Stimulated activated effector memory CD8-positive, alpha-beta T cell treated with anti-CD3 and anti-CD28 coated beads, Interleukin-12 subunit alpha, Interleukin-12 subunit beta, amount 100 ng/mL, for 72 hours (primary cell): Measurements from ENCODE around the gene COX20.
A peak's percentile ranks its signal among the peaks of the same experiment; 100 is the strongest.
"Not testable (repeated sequence)": the region's sequence is repeated elsewhere in the genome, so short reads cannot be mapped to it uniquely, and the experiment has no call there.

Experiments used
- ATAC-seq: fragments of 150-1000 bp; cut with Tn5 transposase; 2 replicates; pipeline ENCODE4 v1.10.0; 2021
- DNase-seq, 2 donors: peaks; one replicate each; pipeline ENCODE4 v3.0.0; 2021 to 2022; ENCODE audit warnings: low spot score in 2 of 2
- H3K27ac Mint-ChIP-seq: one replicate; pipeline ENCODE4 v1.8.0; 2022; ENCODE audit warnings: mild to moderate bottlenecking, mixed read lengths
- H3K36me3 Mint-ChIP-seq: one replicate; pipeline ENCODE4 v1.8.0; 2022; ENCODE audit warnings: mild to moderate bottlenecking, mixed read lengths
- H3K4me1 Mint-ChIP-seq: one replicate; pipeline ENCODE4 v1.8.0; 2022; ENCODE audit warnings: mixed read lengths
- H3K4me3 Mint-ChIP-seq: one replicate; pipeline ENCODE4 v1.8.0; 2022; ENCODE audit warnings: mild to moderate bottlenecking, mixed read lengths
- H3K9me3 Mint-ChIP-seq: one replicate; pipeline ENCODE4 v1.8.0; 2022; ENCODE audit warnings: mixed read lengths

COX20 gene

DNA sequence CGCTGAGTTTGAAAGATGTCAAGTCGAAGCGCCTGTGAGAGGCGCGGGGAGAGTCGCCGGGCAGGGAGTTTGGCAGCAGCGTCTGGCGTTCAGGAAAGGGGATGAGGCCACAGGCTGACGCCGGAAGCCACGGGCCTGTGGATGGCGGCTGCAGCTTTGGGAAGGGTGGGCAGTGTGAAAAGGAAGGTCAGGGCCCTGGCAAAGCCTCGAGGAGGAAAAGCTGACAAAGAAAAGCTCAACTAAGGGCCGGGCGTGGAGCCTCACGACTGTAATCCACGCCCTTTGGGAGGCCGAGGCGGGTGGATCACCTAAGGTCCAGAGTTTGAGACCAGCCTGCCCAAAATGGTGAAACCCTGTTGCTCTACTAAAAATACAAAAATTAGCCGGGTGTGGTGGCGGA lies 25.2 kb upstream of the COX20 start:
- Mint-ChIP-seq H3K4me3 (no peak overlapping the region), H3K4me1 (peaks cover 8% of the 10 kb centered on the region), H3K9me3 (no peaks in the 10 kb centered on the region), H3K27ac (peak overlapping the region; percentile 70), H3K36me3 (no peaks in the 10 kb centered on the region)
- no peak for DNase-seq
- no peak for ATAC-seq

DNA sequence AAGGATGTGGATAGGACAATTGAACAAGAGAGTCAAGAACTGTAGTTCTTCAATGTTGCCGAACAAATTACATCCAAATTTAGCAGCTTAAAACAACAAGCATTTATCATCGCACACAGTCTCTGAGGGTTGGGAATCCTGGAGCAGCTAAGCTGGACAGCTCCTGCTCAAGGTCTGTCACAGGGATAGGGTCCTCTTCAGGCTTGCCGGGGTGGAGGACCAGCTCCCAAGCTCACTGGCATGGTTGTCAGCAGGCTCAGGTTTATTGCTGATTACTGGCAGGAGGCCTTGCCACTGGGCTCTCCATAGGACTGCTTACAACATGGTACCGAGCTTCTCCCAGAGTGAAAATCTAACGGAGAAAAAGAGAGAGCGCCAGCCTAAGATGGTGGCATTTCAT lies 22.1 kb upstream of the COX20 start:
- Mint-ChIP-seq H3K27ac (no peak overlapping the region), H3K36me3 (no peaks in the 10 kb centered on the region), H3K4me1 (peaks cover 8% of the 10 kb centered on the region), H3K4me3 (no peak overlapping the region), H3K9me3 (no peaks in the 10 kb centered on the region)
- DNase-seq (no peak), ATAC-seq (no peak)

DNA sequence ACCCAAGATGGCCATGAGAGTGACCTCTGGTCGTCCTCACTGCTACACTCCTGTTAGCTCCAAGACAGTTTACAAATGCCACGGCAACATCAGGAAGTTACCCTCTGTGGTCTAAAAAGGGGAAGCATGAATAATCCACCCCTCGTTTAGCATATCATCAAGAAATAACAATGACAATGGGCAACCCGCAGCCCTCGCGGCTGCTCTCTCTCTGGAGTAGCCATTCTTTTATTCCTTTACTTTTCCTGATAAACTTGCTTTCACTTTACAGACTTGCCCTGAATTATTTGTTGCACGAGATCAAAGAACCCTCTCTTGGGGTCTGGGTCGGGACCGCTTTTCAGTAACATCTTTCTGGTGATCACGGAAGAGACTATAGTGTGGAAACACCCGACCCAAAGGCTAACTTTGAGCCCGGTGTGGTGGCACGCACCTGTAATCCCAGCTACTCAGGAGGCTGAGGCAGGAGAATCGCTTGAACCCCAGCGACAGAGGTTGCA lies 19.8 kb upstream of the COX20 start:
- Mint-ChIP-seq H3K4me3 (no peak overlapping the region), H3K4me1 (peaks cover 8% of the 10 kb centered on the region), H3K27ac (no peak overlapping the region), H3K36me3 (no peaks in the 10 kb centered on the region), H3K9me3 (no peaks in the 10 kb centered on the region)
- no peak for ATAC-seq
- no peak for DNase-seq

DNA sequence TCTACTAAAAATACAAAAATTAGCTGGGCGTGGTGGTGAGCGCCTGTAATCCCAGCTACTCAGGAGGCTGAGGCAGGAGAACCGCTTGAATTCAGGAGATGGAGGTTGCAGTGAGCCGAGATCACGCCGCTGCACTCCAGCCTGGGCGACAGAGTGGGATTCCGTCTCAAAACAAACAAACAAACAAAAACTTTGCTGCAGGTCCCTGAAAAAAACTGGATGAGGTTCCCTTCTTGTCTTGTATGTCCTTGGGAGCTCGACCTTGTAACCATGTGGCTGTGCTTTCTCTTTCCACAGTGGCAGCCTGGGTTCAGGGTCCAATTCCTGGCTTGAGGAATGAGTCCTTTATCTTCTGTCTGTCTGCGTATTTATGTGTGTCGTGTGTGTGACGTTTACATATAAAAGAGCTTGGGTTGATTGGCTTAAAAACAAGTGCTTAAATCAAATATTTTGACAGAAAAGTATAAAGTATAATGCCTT lies 18.0 kb upstream of the COX20 start:
- Mint-ChIP-seq H3K4me3 (no peak overlapping the region), H3K27ac (no peak overlapping the region), H3K9me3 (no peaks in the 10 kb centered on the region), H3K4me1 (peaks cover 8% of the 10 kb centered on the region), H3K36me3 (no peaks in the 10 kb centered on the region)
- ATAC-seq (no peak), DNase-seq (no peak)

DNA sequence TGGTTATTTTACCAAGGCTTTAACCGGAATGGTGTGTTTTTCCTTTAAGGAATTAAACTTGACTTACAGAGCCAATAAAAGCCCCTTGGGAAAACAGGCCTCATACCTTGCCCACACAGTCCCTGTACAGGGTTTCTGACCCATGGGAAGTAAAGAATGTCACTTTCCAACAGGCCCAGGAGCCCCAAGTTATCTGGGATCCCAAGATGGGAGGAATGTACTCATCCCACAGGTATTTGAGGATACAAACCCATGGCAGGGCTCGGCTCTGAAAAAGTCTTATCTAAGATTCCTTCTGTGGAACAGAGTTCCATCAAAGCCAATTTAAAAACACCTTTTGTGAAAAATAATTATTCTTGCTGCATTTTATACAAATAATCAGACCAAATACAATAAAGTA lies 15.3 kb upstream of the COX20 start:
- no peaks in the 10 kb centered on the region for H3K4me1 Mint-ChIP-seq
- H3K36me3 Mint-ChIP-seq, result no peaks in the 10 kb centered on the region
- ATAC-seq, result no peak
- no peak overlapping the region for H3K4me3 Mint-ChIP-seq
- H3K27ac Mint-ChIP-seq, result no peak overlapping the region
- no peak for DNase-seq
- no peaks in the 10 kb centered on the region for H3K9me3 Mint-ChIP-seq

DNA sequence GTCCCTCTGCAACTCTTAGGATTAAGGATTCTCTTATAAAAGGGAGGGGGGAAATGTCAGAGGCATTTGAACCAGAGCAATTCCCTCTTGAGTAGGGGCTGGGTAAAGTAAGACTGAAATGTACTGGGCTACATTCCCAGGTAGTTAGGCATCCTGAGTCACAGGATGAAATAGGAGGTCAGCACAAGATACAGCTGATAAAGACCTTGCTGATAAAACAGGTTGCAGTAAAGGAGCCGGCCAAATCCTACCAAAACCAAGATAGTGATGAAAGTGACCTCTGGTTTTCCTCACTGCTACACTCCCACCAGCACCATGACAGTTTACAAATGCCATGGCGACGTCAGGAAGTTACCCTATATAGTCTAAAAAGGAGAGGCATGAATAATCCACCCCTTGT lies 14.3 kb upstream of the COX20 start:
- DNase-seq (no peak), ATAC-seq (no peak)
- no peaks in the 10 kb centered on the region for H3K36me3 Mint-ChIP-seq
- no peak overlapping the region for H3K27ac Mint-ChIP-seq
- no peaks in the 10 kb centered on the region for H3K4me1 Mint-ChIP-seq
- no peaks in the 10 kb centered on the region for H3K9me3 Mint-ChIP-seq
- no peak overlapping the region for H3K4me3 Mint-ChIP-seq

DNA sequence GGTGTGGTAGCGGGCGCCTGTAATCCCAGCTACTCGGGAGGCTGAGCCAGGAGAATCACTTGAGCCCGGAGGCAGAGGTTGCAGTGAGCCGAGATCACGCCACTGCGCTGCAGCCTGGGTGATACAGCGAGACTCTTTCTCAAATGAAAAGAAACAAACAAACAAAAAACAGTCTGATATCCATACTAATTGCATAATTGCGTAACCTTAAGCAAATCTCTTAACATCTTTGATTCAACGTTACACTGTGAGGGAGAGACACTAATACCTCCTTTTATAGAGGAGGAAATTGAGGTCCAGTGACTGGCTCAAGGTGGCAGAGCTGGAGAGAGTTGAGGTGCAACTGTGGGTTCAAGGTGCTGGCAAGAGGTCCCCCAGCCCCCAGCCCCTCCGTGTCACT lies 12.6 kb upstream of the COX20 start:
- no peaks in the 10 kb centered on the region for H3K4me1 Mint-ChIP-seq
- no peak for ATAC-seq
- no peaks in the 10 kb centered on the region for H3K9me3 Mint-ChIP-seq
- no peak overlapping the region for H3K27ac Mint-ChIP-seq
- no peak for DNase-seq
- H3K4me3 Mint-ChIP-seq, result no peak overlapping the region
- no peaks in the 10 kb centered on the region for H3K36me3 Mint-ChIP-seq

DNA sequence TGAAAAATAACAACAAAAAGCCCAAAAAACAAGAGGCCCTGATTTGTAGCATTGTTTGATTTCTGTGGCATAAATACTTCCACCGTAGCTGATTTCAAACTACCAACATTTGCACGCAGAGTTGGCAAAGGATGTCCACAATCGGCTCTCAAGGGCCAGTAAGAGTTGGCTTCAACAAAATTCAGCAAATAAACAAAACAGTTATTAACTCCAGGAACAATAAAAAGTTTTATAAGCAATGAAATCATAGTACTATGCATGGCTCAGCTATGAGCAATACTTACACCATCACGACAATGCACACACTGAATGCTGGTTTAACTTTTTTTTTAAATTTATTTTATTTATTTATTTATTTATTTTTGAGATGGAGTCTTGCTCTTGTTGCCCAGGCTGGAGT lies 8.7 kb upstream of the COX20 start:
- DNase-seq, result no peak
- ATAC-seq, result no peak
- Mint-ChIP-seq H3K4me1 (no peaks in the 10 kb centered on the region), H3K4me3 (no peak overlapping the region), H3K36me3 (no peaks in the 10 kb centered on the region), H3K9me3 (no peaks in the 10 kb centered on the region), H3K27ac (no peak overlapping the region)

DNA sequence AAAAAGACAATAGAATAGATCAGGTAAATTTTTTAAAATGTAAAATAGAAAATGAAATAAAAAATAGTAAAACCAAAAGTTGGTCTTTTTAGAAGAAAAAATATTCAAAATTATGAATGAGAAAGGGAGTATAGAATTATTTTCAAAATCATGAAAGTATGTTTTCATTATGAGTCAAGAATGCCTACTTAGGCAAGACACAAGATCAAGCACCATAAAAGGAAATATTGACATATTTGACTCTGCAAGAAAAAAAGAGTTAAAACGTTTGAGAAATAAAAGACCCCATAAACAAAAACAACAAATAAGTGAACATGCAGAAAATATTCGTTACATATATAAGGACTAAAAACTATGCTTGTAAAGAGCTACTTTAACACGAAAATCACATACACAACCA lies 4.8 kb upstream of the COX20 start:
- no peak for DNase-seq
- Mint-ChIP-seq H3K4me3 (no peak overlapping the region), H3K4me1 (no peaks in the 10 kb centered on the region)

DNA sequence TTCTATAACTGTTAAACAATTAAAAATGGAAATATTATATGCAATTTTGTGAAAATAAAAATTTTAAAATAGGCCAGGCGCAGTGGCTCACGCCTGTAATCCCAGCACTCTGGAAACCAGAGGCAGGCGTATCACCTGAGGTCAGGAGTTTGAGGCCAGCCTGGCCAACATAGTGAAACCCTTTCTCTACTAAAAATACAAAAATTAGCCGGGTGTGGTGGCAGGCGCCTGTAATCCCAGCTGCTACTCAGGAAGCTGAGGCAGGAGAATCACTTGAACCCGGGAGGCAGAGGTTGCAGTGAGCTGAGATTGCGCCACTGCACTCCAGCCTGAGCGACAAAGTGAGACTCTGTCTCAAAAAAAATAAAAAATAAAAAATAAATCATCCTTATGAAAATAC lies 2.2 kb upstream of the COX20 start:
- not testable (repeated sequence) for ATAC-seq, DNase-seq, H3K4me1 Mint-ChIP-seq, H3K9me3 Mint-ChIP-seq
- H3K36me3 Mint-ChIP-seq, result peaks cover 45% of the 10 kb centered on the region
- H3K27ac Mint-ChIP-seq, result peak overlapping the region; percentile 96
- H3K4me3 Mint-ChIP-seq, result peak overlapping the region; percentile 83

More for the DNA sequence above, 4.8 kb upstream of the COX20 start:
- no peaks in the 10 kb centered on the region for H3K9me3 Mint-ChIP-seq
- H3K27ac Mint-ChIP-seq, result no peak overlapping the region
- ATAC-seq, result no peak
- H3K36me3 Mint-ChIP-seq, result peaks cover 19% of the 10 kb centered on the region

DNA sequence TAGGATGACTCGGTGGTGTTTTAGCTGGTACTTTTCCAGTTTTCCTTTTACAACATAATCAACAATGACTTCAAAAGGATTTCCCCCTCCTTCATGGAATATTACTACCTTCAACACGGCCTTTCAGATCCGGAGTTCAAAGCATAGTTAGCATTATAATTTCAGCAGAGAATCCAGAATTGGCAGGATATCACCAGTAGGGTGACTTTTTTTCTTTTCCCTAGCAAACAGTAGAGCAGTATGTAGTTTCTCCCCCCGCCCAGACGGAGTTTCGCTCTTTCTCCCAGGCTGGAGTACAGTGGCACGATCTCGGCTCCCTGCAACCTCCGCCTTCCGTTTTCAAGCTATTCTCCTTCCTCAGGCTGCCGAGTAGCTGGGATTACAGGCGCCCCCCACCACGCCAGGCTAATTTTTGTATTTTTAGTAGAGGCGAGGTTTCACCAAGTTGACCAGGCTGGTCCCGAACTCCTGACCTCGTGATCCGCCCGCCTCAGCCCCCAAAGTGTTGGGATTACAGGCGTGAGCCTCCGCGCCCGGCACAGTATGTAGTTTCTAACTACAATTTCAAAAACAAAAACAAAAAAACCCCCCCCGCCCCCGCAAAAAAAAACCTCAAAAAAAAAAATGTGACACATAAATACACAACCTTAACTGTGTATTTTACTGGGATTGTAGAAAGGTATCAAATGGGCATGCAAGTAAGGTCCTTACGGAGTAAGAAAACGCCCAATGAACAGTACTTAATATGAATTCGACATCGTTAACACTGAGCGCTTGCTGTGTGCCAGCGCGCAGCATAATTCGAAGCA lies 1.5 kb upstream of the COX20 start:
- peak overlapping the region; percentile 96 for H3K27ac Mint-ChIP-seq
- peaks cover 52% of the 10 kb centered on the region for H3K36me3 Mint-ChIP-seq
- peak; percentile 2 for ATAC-seq
- H3K9me3 Mint-ChIP-seq, result no peaks in the 10 kb centered on the region
- peak overlapping the region; percentile 83 for H3K4me3 Mint-ChIP-seq
- peaks cover 16% of the 10 kb centered on the region for H3K4me1 Mint-ChIP-seq
- peak; percentile 21 to 75 for DNase-seq

DNA sequence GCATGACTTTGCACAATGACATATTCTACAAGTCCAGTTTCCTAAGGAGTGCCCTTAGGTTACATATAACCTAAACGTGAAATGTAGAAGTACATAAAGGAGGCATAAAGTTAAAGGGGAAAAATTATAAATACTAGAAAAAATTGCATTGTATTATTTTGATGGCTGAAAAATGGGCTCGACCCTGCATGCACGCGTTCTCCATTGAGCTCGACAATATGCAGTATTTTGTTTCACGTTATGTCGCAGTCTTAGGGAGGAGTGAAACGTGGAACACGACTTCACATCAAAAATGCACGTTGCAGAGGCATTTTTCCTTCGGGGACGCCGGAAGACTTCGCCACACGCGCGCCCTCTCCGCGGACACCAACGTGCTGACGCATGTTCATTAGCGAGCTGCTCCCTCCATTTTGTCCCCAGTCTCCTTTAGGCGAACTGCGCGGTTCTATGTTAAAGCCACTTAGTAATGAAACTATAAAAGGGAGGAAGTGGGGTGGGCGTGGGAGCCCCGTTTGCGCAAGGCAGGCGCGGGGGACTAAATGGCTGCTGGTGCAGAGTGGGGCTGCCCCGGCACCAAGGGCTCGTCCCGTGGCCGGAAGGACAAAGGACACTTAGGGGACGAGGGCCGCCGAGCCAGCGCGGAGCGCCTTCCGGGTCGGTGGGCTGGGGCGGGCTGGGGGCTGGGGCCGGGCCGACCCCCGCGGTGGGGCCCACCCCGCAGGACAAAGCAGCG lies 749 bp upstream of the COX20 start:
- peak in 1 of 2 donors; percentile 96 for DNase-seq
- Mint-ChIP-seq H3K4me3 (peak overlapping the region; percentile 83), H3K9me3 (no peaks in the 10 kb centered on the region), H3K36me3 (peaks cover 58% of the 10 kb centered on the region), H3K4me1 (peaks cover 21% of the 10 kb centered on the region), H3K27ac (peak overlapping the region; percentile 96)
- peak; percentile 87 for ATAC-seq

DNA sequence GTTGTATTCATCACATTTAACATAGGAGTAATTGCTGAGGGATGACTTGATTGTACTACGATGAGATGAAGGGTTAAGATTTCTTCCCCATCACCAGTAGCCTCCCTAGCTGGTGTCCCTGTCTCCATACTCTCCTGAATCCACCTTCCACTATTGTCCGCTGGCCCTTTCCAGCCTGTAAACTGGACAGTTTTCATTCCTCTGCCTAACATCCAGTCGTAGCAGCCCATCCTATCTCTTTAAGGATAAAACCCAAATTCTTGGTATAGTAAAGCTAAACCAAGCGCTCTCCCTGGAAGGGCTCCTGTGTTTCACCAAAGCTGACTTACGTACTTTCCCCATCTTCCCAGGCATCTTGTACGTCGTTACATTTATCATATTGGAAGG lies 670 bp downstream of the COX20 start:
- no peaks in the 10 kb centered on the region for H3K9me3 Mint-ChIP-seq
- peaks cover 36% of the 10 kb centered on the region for H3K4me1 Mint-ChIP-seq
- peak overlapping the region; percentile 96 for H3K27ac Mint-ChIP-seq
- peaks cover 72% of the 10 kb centered on the region for H3K36me3 Mint-ChIP-seq
- ATAC-seq (no peak), DNase-seq (peak in 1 of 2 donors; percentile 59)
- peak overlapping the region; percentile 83 for H3K4me3 Mint-ChIP-seq

DNA sequence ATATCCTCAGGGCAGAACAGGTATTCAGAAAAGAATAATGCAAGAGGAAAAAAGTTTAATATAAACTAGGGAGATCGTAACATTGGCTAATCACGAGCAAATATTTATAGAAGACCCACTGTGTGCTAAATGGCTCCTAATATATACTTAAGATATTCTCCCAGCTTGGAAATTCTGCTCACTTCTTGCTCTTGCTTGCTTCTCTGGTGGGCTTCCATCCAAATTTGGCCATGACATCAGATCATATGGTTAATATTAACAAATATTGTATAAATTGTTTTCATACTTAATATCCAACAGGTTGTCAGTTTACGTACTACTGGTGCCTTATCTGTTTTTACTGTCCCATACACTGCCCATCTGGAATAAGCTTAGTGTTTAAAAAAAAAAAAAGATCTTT lies 1.1 kb downstream of the COX20 start:
- Mint-ChIP-seq H3K4me1 (peaks cover 37% of the 10 kb centered on the region), H3K9me3 (no peaks in the 10 kb centered on the region), H3K36me3 (peaks cover 77% of the 10 kb centered on the region), H3K27ac (peak overlapping the region; percentile 96), H3K4me3 (peak overlapping the region; percentile 83)
- no peak for ATAC-seq
- DNase-seq, result no peak

DNA sequence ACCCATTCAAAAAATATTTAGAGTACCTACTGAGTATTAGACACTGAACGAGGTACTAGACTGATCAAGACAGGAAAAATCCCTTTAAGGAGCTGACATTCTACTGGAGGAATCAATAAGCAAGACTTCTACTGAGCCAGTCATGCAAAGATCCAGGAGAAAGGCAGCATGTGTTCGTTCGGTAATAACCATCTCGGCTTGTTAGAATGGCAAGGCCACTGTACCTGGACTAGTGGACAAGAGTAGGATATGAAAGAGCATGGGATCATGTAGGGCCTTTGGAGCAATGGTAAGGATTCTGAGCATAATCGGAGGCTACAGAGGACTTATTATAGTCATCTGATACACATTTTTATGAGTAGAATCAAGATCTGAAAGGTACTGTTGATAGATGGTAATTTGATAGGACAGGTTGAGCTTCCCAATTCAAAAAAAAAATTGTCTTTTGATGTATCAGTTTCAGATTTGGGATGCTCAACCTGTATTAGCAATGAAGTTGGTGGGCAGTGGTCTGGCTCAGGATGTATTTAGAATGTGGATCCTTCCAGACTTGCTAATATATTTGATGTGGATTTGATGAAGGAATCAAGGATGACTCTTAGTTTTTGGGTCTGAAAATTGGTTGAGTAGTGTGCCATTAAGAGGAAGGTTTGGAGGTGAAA lies 2.3 kb downstream of the COX20 start:
- ATAC-seq, result no peak
- Mint-ChIP-seq H3K27ac (peak overlapping the region; percentile 96), H3K36me3 (peaks cover 88% of the 10 kb centered on the region), H3K4me3 (peak overlapping the region; percentile 83), H3K9me3 (no peaks in the 10 kb centered on the region), H3K4me1 (peaks cover 37% of the 10 kb centered on the region)
- no peak for DNase-seq
